IMR-90 (cell line): Measurements from ENCODE around the gene NR5A1. TPM values are rescaled to one million over a fixed set of nuclear protein-coding genes. Genes with fewer than 3 reads are reported as not detected.

Experiments
- ATAC-seq: fragments of 200-7000 bp; cut with Tn5 transposase; 2 replicates; pipeline ENCODE4 v1.9.1; 2020; ENCODE audit warnings: low read depth, mild to moderate bottlenecking, moderate library complexity
- BruUV-seq: library from RNA; stranded (reverse); fragments of 400-500 nt; replicated peaks from 2 replicates; lab custom pipeline; 2021; lab: Mats Ljungman, UMichigan
- CTCF ChIA-PET: fragments of 300-600 bp; formaldehyde crosslinking; extraction: SDS; loops from one replicate; lab custom pipeline; 2021; ENCODE audit warnings: antibody characterized with exemption; lab: Yijun Ruan, JAX
- POLR2A ChIA-PET: fragments of 300-600 bp; sonication (Branson Sonifier 250); formaldehyde crosslinking; loops from one replicate; lab custom pipeline; 2022; ENCODE audit warnings: antibody characterized with exemption; ENCODE audit not compliant: unreplicated experiment; lab: Charles Lee
- DNase-seq: peaks from one replicate; pipeline ENCODE4 v3.0.0; 2013
- H2AFZ ChIP-seq: replicated peaks from 2 replicates; pipeline ENCODE3; 2013; ENCODE audit warnings: low read length, mild to moderate bottlenecking; ENCODE audit not compliant: poor library complexity
- H2AK5ac ChIP-seq: 2 replicates; pipeline ENCODE4 v1.6.1; 2013; ENCODE audit warnings: low read depth, low read length, inconsistent platforms
- H2AK9ac ChIP-seq: replicated peaks from 2 replicates; pipeline ENCODE3; 2013; ENCODE audit warnings: mild to moderate bottlenecking, low read depth, low read length, moderate library complexity; ENCODE audit not compliant: poor library complexity
- H2BK120ac ChIP-seq: 2 replicates; pipeline ENCODE4 v1.6.1; 2013; ENCODE audit warnings: low read depth, low read length, inconsistent platforms
- H2BK15ac ChIP-seq: 3 replicates; pipeline ENCODE4 v1.6.1; 2013; ENCODE audit warnings: low read depth, low read length, inconsistent platforms
- H2BK20ac ChIP-seq: 2 replicates; pipeline ENCODE4 v1.6.1; 2013; ENCODE audit warnings: low read depth, mild to moderate bottlenecking, inconsistent platforms, low read length, moderate library complexity
- H2BK5ac ChIP-seq: 2 replicates; pipeline ENCODE4 v1.6.1; 2013; ENCODE audit warnings: mild to moderate bottlenecking, low read depth, low read length, inconsistent platforms; ENCODE audit not compliant: poor library complexity, severe bottlenecking
- H3K14ac ChIP-seq: replicated peaks from 2 replicates; pipeline ENCODE4 v1.6.1; 2013; ENCODE audit warnings: low read depth, low read length, inconsistent platforms
- H3K18ac ChIP-seq: 2 replicates; pipeline ENCODE4 v1.6.1; 2013; ENCODE audit warnings: low read depth, low read length, control low read depth
- H3K23ac ChIP-seq: 2 replicates; pipeline ENCODE4 v1.6.1; 2013; ENCODE audit warnings: low read depth, low read length, inconsistent platforms
- H3K27ac ChIP-seq: 2 replicates; pipeline ENCODE4 v1.5.1; 2013; ENCODE audit warnings: mild to moderate bottlenecking, control low read depth, low read length; ENCODE audit not compliant: insufficient read depth
- H3K27me3 ChIP-seq: 2 replicates; pipeline ENCODE4 v1.6.1; 2013; ENCODE audit warnings: low read length; ENCODE audit not compliant: control insufficient read depth, insufficient read depth
- H3K36me3 ChIP-seq: 2 replicates; pipeline ENCODE4 v1.6.1; 2013; ENCODE audit warnings: low read length, mixed read lengths; ENCODE audit not compliant: control insufficient read depth, insufficient read depth
- H3K4ac ChIP-seq: 2 replicates; pipeline ENCODE4 v1.6.1; 2013; ENCODE audit warnings: low read depth, low read length, inconsistent platforms
- H3K4me1 ChIP-seq: 2 replicates; pipeline ENCODE4 v1.6.1; 2013; ENCODE audit warnings: low read length, mixed read lengths; ENCODE audit not compliant: control insufficient read depth, insufficient read depth
- H3K4me2 ChIP-seq: 2 replicates; pipeline ENCODE4 v1.6.1; 2013; ENCODE audit warnings: low read depth, mild to moderate bottlenecking, control low read depth, low read length, moderate library complexity
- H3K4me3 ChIP-seq: 2 replicates; pipeline ENCODE4 v1.5.1; 2013; ENCODE audit warnings: low read depth, mild to moderate bottlenecking, control low read depth, low read length, moderate library complexity; ENCODE audit not compliant: insufficient read depth
- H3K56ac ChIP-seq: 2 replicates; pipeline ENCODE4 v1.6.1; 2013; ENCODE audit warnings: low read length, inconsistent platforms; ENCODE audit not compliant: insufficient read depth; ENCODE audit errors: extremely low read depth
- H3K79me1 ChIP-seq, 2 experiments: 2 replicates each; pipeline ENCODE4 v1.6.1; 2013; ENCODE audit warnings: low read length in 2 of 2, inconsistent platforms in 1 of 2, low read depth in 1 of 2
- H3K9ac ChIP-seq: 2 replicates; pipeline ENCODE4 v1.6.1; 2013; ENCODE audit warnings: low read depth, low read length, control low read depth
- H3K9me1 ChIP-seq: 2 replicates; pipeline ENCODE4 v1.6.1; 2013; ENCODE audit warnings: low read length, inconsistent platforms; ENCODE audit not compliant: insufficient read depth
- H3K9me3 ChIP-seq: 2 replicates; pipeline ENCODE4 v1.6.1; 2013; ENCODE audit warnings: low read length; ENCODE audit not compliant: control insufficient read depth, insufficient read depth
- H4K20me1 ChIP-seq: 2 replicates; pipeline ENCODE4 v1.6.1; 2013; ENCODE audit warnings: low read length, inconsistent platforms; ENCODE audit not compliant: insufficient read depth
- H4K5ac ChIP-seq: 2 replicates; pipeline ENCODE4 v1.6.1; 2013; ENCODE audit warnings: mild to moderate bottlenecking, low read depth, low read length, control low read depth
- H4K8ac ChIP-seq, 2 experiments: 2 replicates each; pipeline ENCODE4 v1.6.1; 2013; ENCODE audit warnings: low read depth in 2 of 2, low read length in 2 of 2, control low read depth in 1 of 2, inconsistent platforms in 1 of 2
- H4K91ac ChIP-seq: 2 replicates; pipeline ENCODE4 v1.6.1; 2013; ENCODE audit warnings: low read depth, low read length, inconsistent platforms; ENCODE audit not compliant: insufficient read depth
- BHLHE40 ChIP-seq: fragments of 150-350 bp; IDR thresholded peaks from 2 replicates; pipeline ENCODE4 v1.6.1; 2016; ENCODE audit warnings: mild to moderate bottlenecking, low read depth, low read length
- CEBPB ChIP-seq: IDR thresholded peaks from 2 replicates; pipeline ENCODE4 v1.6.1; 2012; ENCODE audit warnings: low read depth, low read length, improper control_type of control experiment
- CTCF ChIP-seq: conservative IDR thresholded peaks from 2 replicates; pipeline ENCODE4 v1.5.1; 2012; ENCODE audit warnings: mild to moderate bottlenecking, low read depth, low read length, improper control_type of control experiment
- ELK1 ChIP-seq: fragments of 150-350 bp; IDR thresholded peaks from 2 replicates; pipeline ENCODE4 v1.6.1; 2016; ENCODE audit warnings: low read depth, mild to moderate bottlenecking, low read length, moderate library complexity, borderline replicate concordance
- MAZ ChIP-seq: IDR thresholded peaks from 2 replicates; pipeline ENCODE4 v1.6.1; 2012; ENCODE audit warnings: low read depth, mild to moderate bottlenecking, low read length, improper control_type of control experiment, moderate library complexity, borderline replicate concordance
- MXI1 ChIP-seq: IDR thresholded peaks from 2 replicates; pipeline ENCODE4 v1.6.1; 2012; ENCODE audit warnings: low read depth, mild to moderate bottlenecking, low read length, moderate library complexity, borderline replicate concordance
- SMC3 ChIP-seq: fragments of 150-350 bp; IDR thresholded peaks from 2 replicates; pipeline ENCODE4 v1.6.1; 2016; ENCODE audit warnings: low read depth, mild to moderate bottlenecking, antibody characterized with exemption, low read length, moderate library complexity
- USF2 ChIP-seq: fragments of 150-350 bp; IDR thresholded peaks from 2 replicates; pipeline ENCODE4 v1.6.1; 2017; ENCODE audit warnings: mild to moderate bottlenecking, antibody characterized with exemption, low read length, low read depth
- WGBS, 2 experiments: methylation state at CpG; one replicate each; pipeline versions ENCODE4 v1.1.5 to v1.1.7; 2013; ENCODE audit warnings: missing lambda C conversion rate in 2 of 2; ENCODE audit not compliant: insufficient read length in 1 of 2; ENCODE audit errors: extremely low coverage in 2 of 2; 5-methylcytosine and 5-hydroxymethylcytosine counted together
- dilution Hi-C: fragments of 300-500 bp; cut with HindIII; formaldehyde crosslinking; loops from one replicate; pipeline ENCODE4 v1.14.3; 2018; ENCODE audit warnings: low sequenced_read_pairs; ENCODE audit not compliant: unreplicated experiment
- in situ Hi-C: fragments of 300-500 bp; cut with MboI; formaldehyde crosslinking; loops from 3 replicates; pipeline ENCODE4 v1.14.3; 2019; ENCODE audit warnings: low sequenced_read_pairs, inconsistent platforms, mixed read lengths
- intact Hi-C: fragments of 100-400 bp; cut with micrococcal nuclease; formaldehyde crosslinking; loops from 2 replicates; pipeline ENCODE4 v1.10.0; 2022
- polyA plus RNA-seq, 3 experiments: library from polyadenylated mRNA; depleted of rRNA; stranded (reverse); fragments of >200 nt; gene quantifications; 2 replicates each; pipeline ENCODE4 v1.2.3, GENCODE V29; 2012; ENCODE audit warnings: low replicate concordance in 1 of 3
- total RNA-seq: library from RNA; depleted of rRNA; stranded (reverse); fragments of >200 nt; gene quantifications from 2 replicates; pipeline ENCODE4 v1.2.3, GENCODE V29; 2012

The NR5A1 gene
- total and polyA plus RNA-seq, 2 of the 4 experiments (the other 2 are of a cell fraction) = not detected

GRCh38 chr9:124482431-124483031, 24.7 kb downstream of the NR5A1 start:
- no peak overlapping the region for H3K27ac ChIP-seq
- 36% methylated on average over 10 of the region's 26 CpGs; no CpG with 5 or more reads in 1 of the 2 experiments for whole genome bisulfite sequencing, 2 experiments
- no peak overlapping the region for H4K5ac ChIP-seq
- H3K4ac ChIP-seq = no peak overlapping the region
- no peak overlapping the region for H3K9ac ChIP-seq
- no peak overlapping the region for H3K18ac ChIP-seq
- H3K4me1 ChIP-seq = no peaks in the 10 kb centered on the region
- no peak overlapping the region for H2AFZ ChIP-seq
- no peak overlapping the region for H4K8ac ChIP-seq
- CTCF ChIA-PET = no interaction called here
- H3K9me3 ChIP-seq = no peaks in the 10 kb centered on the region
- no peak overlapping the region for H4K91ac ChIP-seq
- intact Hi-C loops = no loop called here
- no peaks in the 10 kb centered on the region for H4K20me1 ChIP-seq
- H2BK120ac ChIP-seq = no peak overlapping the region
- H3K36me3 ChIP-seq = no peaks in the 10 kb centered on the region
- POLR2A ChIA-PET = no interaction called here
- TF ChIP-seq USF2 (no peak), BHLHE40 (no peak), MAZ (no peak), SMC3 (no peak), ELK1 (no peak), MXI1 (no peak), CTCF (no peak), CEBPB (no peak)
- H2BK5ac ChIP-seq = no peak overlapping the region
- H3K4me3 ChIP-seq = no peak overlapping the region
- no peak overlapping the region for H2BK20ac ChIP-seq
- H3K27me3 ChIP-seq = peaks cover 76% of the 10 kb centered on the region
- no peak for ATAC-seq
- no peak overlapping the region for H2AK9ac ChIP-seq
- DNase-seq = no peak
- no peak overlapping the region for H3K56ac ChIP-seq
- H3K9me1 ChIP-seq = 0 out of 2 replicates have a peak, but pooled peaks cover 3% of the 10 kb centered on the region
- H3K23ac ChIP-seq = no peak overlapping the region
- dilution Hi-C loops = no loop called here
- no peak overlapping the region for H3K4me2 ChIP-seq
- in situ Hi-C loops = no loop called here
- no peak overlapping the region for H2AK5ac ChIP-seq
- H3K14ac ChIP-seq = no peak overlapping the region
- H2BK15ac ChIP-seq = no peak overlapping the region
- H3K79me1 ChIP-seq = no peaks in the 10 kb centered on the region
- no TSS peak for BruUV-seq
